ENCODE data around the gene RNF166. TPM values are rescaled to one million over a fixed set of nuclear protein-coding genes. Genes with fewer than 3 reads are reported as not detected.
A peak's percentile ranks its signal among the peaks of the same experiment; 100 is the strongest.

Gene RNF166, protein sequence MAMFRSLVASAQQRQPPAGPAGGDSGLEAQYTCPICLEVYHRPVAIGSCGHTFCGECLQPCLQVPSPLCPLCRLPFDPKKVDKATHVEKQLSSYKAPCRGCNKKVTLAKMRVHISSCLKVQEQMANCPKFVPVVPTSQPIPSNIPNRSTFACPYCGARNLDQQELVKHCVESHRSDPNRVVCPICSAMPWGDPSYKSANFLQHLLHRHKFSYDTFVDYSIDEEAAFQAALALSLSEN
- 38.8 and 41.8 TPM in 2 replicates for total RNA-seq
- 27.6 and 34.0 TPM in 2 replicates for polyA plus RNA-seq
- 16.0 and 25.1 TPM in 2 replicates for polyA plus RNA-seq (2011; cell fraction: cytosol; rRNA removed)
- 44.2 and 52.7 TPM in 2 replicates for polyA plus RNA-seq (2011; cell fraction: nucleus; rRNA removed)
- polyA plus RNA-seq (2012), result 15.8 and 20.0 TPM in 2 replicates
- polyA minus RNA-seq, result 15.2 and 15.4 TPM in 2 replicates
- polyA minus RNA-seq (2011; cell fraction: cytosol; rRNA and poly(A)+ RNA removed), result 17.2 TPM
- polyA minus RNA-seq (2011; cell fraction: nucleus; rRNA and poly(A)+ RNA removed), result 16.2 and 22.6 TPM in 2 replicates
- Bru-seq, nascent RNA, result percentile 53 among the genes with signal in this experiment
- percentile 86 among the genes with signal in this experiment for BruChase-seq, experiment 1, labeled RNA remaining after a 6-hour chase
- percentile 83 among the genes with signal in this experiment for BruChase-seq, experiment 2, labeled RNA remaining after a 2-hour chase
- long read RNA-seq, transcript RNF166-201 (6 exons, 1,883 nt), result major isoform, 112 of 256 reads
- long read RNA-seq, partial matches to known transcripts, result 8 of 256 reads
- long read RNA-seq, other reads (novel, unspliced or antisense), result 132 of 256 reads

DNA sequence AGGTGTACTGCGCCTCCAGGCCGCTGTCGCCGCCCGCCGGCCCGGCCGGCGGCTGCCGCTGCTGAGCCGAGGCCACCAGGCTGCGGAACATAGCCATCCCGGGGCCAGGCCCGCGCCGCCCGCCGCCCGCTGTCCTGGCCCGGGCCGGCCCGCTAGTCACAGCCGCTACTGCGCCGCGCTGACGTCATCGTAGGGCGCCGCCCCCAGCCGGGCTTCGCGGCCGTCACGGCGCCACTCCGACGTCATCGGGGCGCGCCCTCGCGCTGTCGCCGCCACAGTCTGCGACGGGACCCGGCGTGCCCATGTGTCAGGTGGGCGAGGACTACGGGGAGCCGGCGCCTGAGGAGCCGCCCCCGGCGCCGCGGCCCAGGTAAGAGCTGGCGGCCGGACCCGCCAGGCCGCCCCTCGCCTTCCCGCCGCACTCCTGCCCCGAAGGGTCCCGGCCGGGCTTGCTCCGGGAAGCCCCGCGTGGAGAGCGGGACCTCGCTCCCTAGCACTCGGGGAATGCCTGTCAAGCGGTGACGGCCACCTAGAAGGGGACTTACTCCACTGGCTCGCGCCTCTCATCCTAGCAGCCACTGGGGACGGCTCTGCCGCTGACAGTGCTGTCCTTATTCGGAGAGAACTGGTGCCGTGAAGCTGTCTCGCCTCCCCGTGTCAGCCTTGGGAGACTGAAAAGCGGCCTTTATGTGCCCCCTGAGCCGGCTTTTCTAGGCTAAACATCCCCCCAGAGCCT lies at the start of gene RNF166, which contains the start of gene CTU2:
RNF166 (minus strand) TSS at position 180 of the 736 bp plus-strand sequence; CDS start at position 97, 83 bp downstream.
CTU2 (plus strand) TSS at position 275 of the 736 bp plus-strand sequence; CDS start at position 303, 28 bp downstream.
- Histone ChIP-seq H3K27me3 (ENCODE audit: control insufficient read depth in 2 of 2, insufficient read depth in 2 of 2, low read length in 2 of 2) (no peaks in the 10 kb centered on the region), H2AFZ (ENCODE audit: low read depth, low read length) (peak within 1 kb of the TSS; percentile 44), H3K9me3 (replicated peaks; ENCODE audit: control insufficient read depth, insufficient read depth, low read length) (no peaks in the 10 kb centered on the region), H3K36me3 (ENCODE audit: control insufficient read depth in 2 of 2, extremely low read depth in 1 of 2, insufficient read depth in 2 of 2, low read length in 2 of 2) (peaks cover 0 to 3% of the 10 kb centered on the region in 2 experiments), H3K4me2 (ENCODE audit: insufficient read depth, low read length) (peak within 1 kb of the TSS; percentile 91), H3K4me1 (ENCODE audit: control insufficient read depth, extremely low read depth, insufficient read depth, low read length) (peaks cover 45% of the 10 kb centered on the region), H3K9me1 (replicated peaks; ENCODE audit: control insufficient read depth, extremely low read depth, insufficient read depth, low read length) (no peaks in the 10 kb centered on the region), H3K9ac (replicated peaks; ENCODE audit: extremely low read depth, insufficient read depth, low read length) (peak within 1 kb of the TSS; percentile 42), H3K27ac (ENCODE audit: insufficient read depth, low read depth, low read length) (peak within 1 kb of the TSS; percentile 45), H3K79me2 (ENCODE audit: control insufficient read depth, insufficient read depth, low read length) (peaks cover 65% of the 10 kb centered on the region), H4K20me1 (replicated peaks; ENCODE audit: control insufficient read depth, extremely low read depth, insufficient read depth, low read length) (no peaks in the 10 kb centered on the region), H3K4me3 (replicated peaks in 1 of 3; ENCODE audit: insufficient read depth in 1 of 3, low read depth in 1 of 3, low read length in 3 of 3) (peak within 1 kb of the TSS; percentile 69 to 90 (median 79))
- BruUV-seq (replicated peaks), result TSS peak; percentile 60
- TF ChIP-seq POLR2AphosphoS5 (IDR thresholded peaks at IDR 0.05; ENCODE audit: insufficient read depth, low read depth, low read length) (peak; percentile 91), MYC (IDR thresholded peaks at IDR 0.05; ENCODE audit: low read depth, low read length) (peak; percentile 83), GATA2 (IDR thresholded peaks at IDR 0.05; ENCODE audit: insufficient read depth, insufficient read length, low read depth, low read length) (no peak), POLR2A (IDR thresholded peaks at IDR 0.05; ENCODE audit: low read depth, low read length) (peak; percentile 78), JUN (IDR thresholded peaks at IDR 0.05; ENCODE audit: borderline replicate concordance, insufficient read depth, insufficient read length, low read depth) (peak; percentile 50)
- TF ChIP-seq, protein P1, sequence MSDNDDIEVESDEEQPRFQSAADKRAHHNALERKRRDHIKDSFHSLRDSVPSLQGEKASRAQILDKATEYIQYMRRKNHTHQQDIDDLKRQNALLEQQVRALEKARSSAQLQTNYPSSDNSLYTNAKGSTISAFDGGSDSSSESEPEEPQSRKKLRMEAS (IDR thresholded peaks at IDR 0.05; ENCODE audit: insufficient read depth, insufficient read length), result peak; percentile 85
- CTCF ChIA-PET, result interaction anchor here (4.3 kb wide), 1 partner anchor 31 kb away, joined by 25 read pairs; no protein-coding TSS in a partner anchor
- dilution Hi-C loops (cut with MboI; ENCODE audit: extremely low pct_ligation_motif_present, low sequenced_read_pairs) (no loop called here), intact Hi-C loops (cut with micrococcal nuclease) (no loop called here)
- FAIRE-seq (peak; percentile 66), DNase-seq (ENCODE audit: low read depth, low spot score) (peak; percentile 84)
- POLR2A ChIA-PET, result no interaction called here

Data from endothelial cell of umbilical vein (primary cell).